ENCODE results near the gene KCTD11.
"Not testable (repeated sequence)": the region's sequence is repeated elsewhere in the genome, so short reads cannot be mapped to it uniquely, and the experiment has no call there.

KCTD11 gene

DNA sequence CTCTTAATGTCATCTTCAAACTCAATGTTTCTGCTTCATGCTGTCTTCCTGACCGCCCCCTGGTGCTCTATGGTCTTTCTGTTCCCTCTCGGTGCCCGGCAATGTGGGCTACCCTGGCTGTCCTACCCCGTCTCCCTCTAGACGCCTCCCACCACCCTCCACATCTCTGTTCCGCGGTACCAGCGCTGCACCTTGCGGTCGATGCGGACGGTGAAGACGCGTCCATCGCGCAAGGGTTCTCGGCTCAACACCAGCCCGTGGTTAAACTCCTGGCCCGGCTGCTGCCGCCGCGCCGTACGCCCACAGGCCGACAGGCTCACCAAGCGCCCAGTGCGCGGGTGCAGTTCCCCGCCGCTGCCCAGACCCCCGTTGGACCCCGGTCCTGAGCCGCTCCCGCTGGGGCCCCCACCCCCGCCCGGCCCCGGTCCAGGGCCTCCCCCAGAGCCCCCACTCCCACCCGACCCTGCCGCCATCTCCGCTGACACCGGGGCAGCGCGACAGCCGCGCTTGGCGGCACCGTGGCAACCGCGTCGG is 23.1 kb upstream of the KCTD11 start, which contains the start of gene NEURL4:
NEURL4 (minus strand) TSS at position 496 of the 534 bp plus-strand sequence; CDS start at position 473, 23 bp downstream.
- H3K4me1 Mint-ChIP-seq, result peaks cover 45 to 70% of the 10 kb centered on the region in 2 donors
- peak within 1 kb of the TSS; percentile 99 for H3K27ac Mint-ChIP-seq
- DNase-seq (no peak), ATAC-seq (replicated peaks) (peak; percentile 17 to 20)
- H3K36me3 Mint-ChIP-seq, result peaks cover 22 to 39% of the 10 kb centered on the region in 2 donors
- H3K27me3 Mint-ChIP-seq, result no peaks in the 10 kb centered on the region
- H3K4me3 Mint-ChIP-seq, result peak within 1 kb of the TSS; percentile 95 to 97
- no peaks in the 10 kb centered on the region for H3K9me3 Mint-ChIP-seq

DNA sequence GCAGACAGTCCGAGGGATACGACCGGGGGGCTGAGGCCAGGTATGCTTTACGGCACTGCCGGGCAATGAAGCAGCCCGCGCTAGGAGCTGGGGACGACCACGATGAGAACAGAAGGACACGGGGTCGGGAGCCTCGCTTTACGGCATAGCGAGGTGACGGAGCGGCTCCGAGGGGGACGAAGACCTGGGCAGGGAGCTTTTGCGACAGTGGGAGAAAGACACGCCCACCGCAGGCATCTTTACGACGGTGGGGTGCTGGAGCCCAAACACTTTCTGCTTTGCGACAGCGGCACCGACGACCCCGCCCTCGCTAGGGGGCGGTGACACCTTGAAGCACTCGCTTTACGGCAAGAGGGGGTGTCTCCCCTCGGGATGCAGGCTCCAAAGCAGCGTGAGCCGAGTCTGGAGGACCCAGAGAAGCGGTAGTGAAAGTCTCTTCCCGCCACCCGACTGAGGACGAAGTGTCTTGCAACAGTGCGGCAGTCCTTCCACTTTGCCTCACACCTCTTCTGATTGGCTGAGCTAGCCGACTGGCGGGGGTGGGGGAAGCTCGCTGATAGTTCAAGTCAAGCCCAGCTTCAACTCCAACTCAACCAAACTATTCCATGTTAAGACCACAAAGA is 22.5 kb upstream of the KCTD11 start:
- Mint-ChIP-seq H3K27me3 (no peaks in the 10 kb centered on the region), H3K27ac (peak overlapping the region; percentile 99), H3K36me3 (peaks cover 17 to 34% of the 10 kb centered on the region in 2 donors), H3K4me1 (peaks cover 41 to 66% of the 10 kb centered on the region in 2 donors), H3K4me3 (peak overlapping the region; percentile 91 to 95), H3K9me3 (no peaks in the 10 kb centered on the region)
- DNase-seq (peak; percentile 99), ATAC-seq (replicated peaks) (peak; percentile 78 to 83)

DNA sequence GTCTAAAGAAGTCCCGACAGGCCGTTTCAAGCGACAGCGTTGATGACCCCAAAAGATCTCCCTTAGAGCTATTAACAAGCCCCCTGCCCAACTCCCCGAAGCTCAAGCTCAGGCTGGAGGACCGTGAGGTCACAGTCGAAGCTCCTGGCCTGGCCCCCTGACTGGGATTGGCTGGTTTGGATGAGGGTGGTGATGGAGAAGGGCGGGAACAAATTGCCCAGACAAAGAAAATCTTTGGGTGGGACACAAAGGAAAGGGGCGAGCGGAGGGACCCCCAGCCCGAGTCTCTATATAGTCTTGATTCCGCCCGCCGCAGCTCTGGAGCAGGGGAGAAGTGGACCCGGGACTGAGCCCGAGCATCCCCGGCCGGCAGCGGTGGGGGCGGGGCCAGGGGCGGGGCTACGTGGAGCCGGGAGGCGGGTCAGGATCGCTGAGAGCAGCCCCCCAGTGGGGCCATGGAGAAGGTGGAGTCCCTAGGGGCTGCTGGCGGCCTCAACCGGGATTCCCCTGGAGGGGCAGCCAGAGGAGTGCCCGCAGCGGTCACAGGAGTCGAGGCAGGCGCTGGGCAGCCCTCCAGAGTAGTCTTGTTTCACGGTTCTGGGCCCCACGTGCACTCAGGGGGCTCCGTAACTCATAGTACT is 21.8 kb upstream of the KCTD11 start:
- Mint-ChIP-seq H3K4me3 (peak overlapping the region; percentile 91 to 95), H3K4me1 (peaks cover 41 to 71% of the 10 kb centered on the region in 2 donors), H3K36me3 (peaks cover 15 to 29% of the 10 kb centered on the region in 2 donors), H3K9me3 (no peaks in the 10 kb centered on the region), H3K27ac (peak overlapping the region; percentile 99), H3K27me3 (no peaks in the 10 kb centered on the region)
- peak; percentile 68 to 72 for ATAC-seq (replicated peaks)
- peak; percentile 87 for DNase-seq

DNA sequence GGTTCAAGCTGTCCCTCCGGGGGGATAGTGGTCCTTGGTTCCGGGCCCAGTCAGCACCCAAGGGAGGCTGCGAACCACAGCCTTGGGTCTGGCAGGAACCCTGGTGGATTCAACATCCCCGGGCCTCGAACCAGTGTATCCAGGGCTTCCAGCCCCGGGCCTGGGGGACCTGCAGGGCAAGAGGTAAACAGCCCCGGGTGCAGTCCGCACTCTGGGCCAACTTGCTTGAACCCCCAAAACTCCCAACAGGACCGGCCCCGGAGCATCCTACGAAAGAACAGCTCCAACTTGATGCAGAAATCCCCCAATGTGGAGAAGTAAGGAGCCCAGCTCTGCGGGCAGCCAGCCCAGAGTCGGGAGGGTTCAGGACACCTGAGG is 21.3 kb upstream of the KCTD11 start:
- peaks cover 46 to 76% of the 10 kb centered on the region in 2 donors for H3K4me1 Mint-ChIP-seq
- no peaks in the 10 kb centered on the region for H3K27me3 Mint-ChIP-seq
- no peaks in the 10 kb centered on the region for H3K9me3 Mint-ChIP-seq
- H3K36me3 Mint-ChIP-seq, result peaks cover 13 to 25% of the 10 kb centered on the region in 2 donors
- peak overlapping the region; percentile 99 for H3K27ac Mint-ChIP-seq
- H3K4me3 Mint-ChIP-seq, result peak overlapping the region; percentile 91 to 95
- DNase-seq, result no peak
- ATAC-seq (replicated peaks), result no peak

DNA sequence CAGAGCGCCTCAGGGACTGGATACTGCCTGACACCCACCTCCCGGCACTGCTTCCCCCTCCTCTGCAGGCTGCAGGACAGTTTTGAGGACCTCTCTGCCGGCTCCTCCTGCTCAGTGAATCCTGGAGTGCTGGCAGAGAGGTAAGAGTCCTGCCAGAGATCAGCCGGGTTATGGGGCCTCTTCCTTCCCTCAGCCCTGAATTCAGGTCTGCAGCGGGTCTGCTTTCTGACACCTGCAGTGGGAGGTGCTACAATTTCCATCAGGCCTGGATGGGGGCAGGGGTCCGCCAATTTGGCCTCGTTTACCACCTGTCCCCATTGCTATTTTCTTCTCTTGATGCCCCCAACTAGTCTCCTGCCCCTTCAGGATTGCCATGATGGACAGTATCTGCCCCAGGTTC is 19.9 kb upstream of the KCTD11 start:
- peak overlapping the region; percentile 43 to 70 for H3K4me3 Mint-ChIP-seq
- DNase-seq (no peak), ATAC-seq (replicated peaks) (no peak)
- peaks cover 49 to 82% of the 10 kb centered on the region in 2 donors for H3K4me1 Mint-ChIP-seq
- H3K36me3 Mint-ChIP-seq, result peaks cover 11 to 18% of the 10 kb centered on the region in 2 donors
- no peaks in the 10 kb centered on the region for H3K27me3 Mint-ChIP-seq
- H3K9me3 Mint-ChIP-seq, result no peaks in the 10 kb centered on the region
- peak overlapping the region; percentile 87 for H3K27ac Mint-ChIP-seq

DNA sequence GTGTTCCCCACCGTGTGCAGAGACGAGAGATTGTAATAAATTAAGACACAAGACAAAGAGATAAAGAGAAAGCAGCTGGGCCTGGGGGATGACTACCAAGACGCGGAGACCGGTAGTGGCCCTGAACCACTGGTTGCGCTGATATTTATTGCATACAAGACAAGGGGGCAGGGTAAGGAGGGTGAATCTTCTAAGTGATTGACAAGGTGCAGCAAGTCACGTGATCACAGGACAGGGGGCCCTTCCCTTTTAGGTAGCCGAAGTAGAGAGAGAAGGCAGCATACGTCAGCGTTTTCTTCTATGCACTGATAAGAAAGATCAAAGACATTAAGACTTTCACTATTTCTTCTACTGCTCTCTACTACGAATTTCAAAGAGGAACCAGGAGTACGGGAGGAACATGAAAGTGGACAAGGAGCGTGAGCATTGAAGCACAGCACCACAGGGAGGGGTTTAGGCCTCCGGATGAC is 19.3 kb upstream of the KCTD11 start:
- not testable (repeated sequence) for H3K9me3 Mint-ChIP-seq; H3K27me3 Mint-ChIP-seq; ATAC-seq (replicated peaks)
- H3K4me1 Mint-ChIP-seq, result peaks cover 48 to 82% of the 10 kb centered on the region in 2 donors
- H3K36me3 Mint-ChIP-seq, result peaks cover 12 to 18% of the 10 kb centered on the region in 2 donors
- DNase-seq, result peak; percentile 52
- H3K4me3 Mint-ChIP-seq, result peak overlapping the region; percentile 43 to 70
- H3K27ac Mint-ChIP-seq, result peak overlapping the region; percentile 87

DNA sequence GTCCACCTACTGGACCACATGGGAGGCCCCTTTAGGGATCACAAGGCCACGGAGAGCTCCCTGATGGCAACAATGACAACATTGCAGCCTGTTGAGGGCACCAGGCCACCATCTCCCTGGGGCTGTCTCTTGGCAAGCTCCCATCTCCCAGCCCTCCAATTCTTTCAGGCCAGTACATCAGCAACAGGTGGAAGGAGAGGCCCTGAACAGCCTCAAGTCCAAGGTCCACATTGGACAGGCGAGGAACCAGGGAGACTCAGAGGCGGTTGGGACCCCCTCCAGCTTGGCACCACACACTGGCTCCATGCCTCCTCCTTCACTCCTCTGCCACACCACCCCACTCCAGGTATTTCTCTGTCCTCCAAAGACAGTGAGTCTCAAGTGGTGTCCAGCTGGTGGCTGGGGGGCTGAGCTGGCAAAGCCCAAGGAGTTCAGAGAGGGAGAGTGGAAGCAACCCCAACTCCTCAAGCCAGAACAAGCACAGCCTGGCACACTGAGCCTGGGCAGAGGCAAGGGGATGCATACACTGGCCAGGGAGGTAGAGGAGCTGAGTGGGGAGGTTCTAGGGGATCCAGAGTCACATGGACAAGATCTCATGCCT is 16.9 kb upstream of the KCTD11 start:
- peaks cover 40 to 76% of the 10 kb centered on the region in 2 donors for H3K4me1 Mint-ChIP-seq
- peak overlapping the region; percentile 92 to 94 for H3K4me3 Mint-ChIP-seq
- peak overlapping the region; percentile 91 for H3K27ac Mint-ChIP-seq
- DNase-seq (no peak), ATAC-seq (replicated peaks) (no peak)
- H3K36me3 Mint-ChIP-seq, result peaks cover 12 to 19% of the 10 kb centered on the region in 2 donors
- H3K9me3 Mint-ChIP-seq, result no peaks in the 10 kb centered on the region
- H3K27me3 Mint-ChIP-seq, result no peaks in the 10 kb centered on the region

DNA sequence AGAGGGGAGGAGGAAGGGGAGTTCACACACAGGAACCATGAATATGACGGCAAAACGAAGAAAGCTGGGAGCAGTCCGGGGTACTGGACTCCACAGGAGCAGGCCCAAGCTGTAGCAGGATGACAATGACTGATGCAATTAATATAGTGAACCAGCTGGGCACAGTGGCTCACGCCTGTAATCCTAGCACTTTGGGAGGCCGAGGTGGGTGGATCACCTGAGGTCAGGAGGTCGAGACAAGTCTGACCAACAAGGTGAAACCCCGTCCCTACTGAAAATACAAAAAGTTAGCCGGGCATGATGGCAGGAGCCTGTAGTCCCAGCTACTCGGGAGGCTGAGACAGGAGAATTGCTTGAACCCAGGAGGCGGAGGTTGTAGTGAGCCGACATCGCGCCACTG is 16.2 kb upstream of the KCTD11 start:
- peak overlapping the region; percentile 92 to 94 for H3K4me3 Mint-ChIP-seq
- H3K4me1 Mint-ChIP-seq, result peaks cover 37 to 69% of the 10 kb centered on the region in 2 donors
- not testable (repeated sequence) for H3K27me3 Mint-ChIP-seq, H3K9me3 Mint-ChIP-seq, DNase-seq
- ATAC-seq (replicated peaks), result peak in 1 of 2 donors; percentile 2
- peaks cover 12 to 23% of the 10 kb centered on the region in 2 donors for H3K36me3 Mint-ChIP-seq
- H3K27ac Mint-ChIP-seq, result peak overlapping the region; percentile 91

DNA sequence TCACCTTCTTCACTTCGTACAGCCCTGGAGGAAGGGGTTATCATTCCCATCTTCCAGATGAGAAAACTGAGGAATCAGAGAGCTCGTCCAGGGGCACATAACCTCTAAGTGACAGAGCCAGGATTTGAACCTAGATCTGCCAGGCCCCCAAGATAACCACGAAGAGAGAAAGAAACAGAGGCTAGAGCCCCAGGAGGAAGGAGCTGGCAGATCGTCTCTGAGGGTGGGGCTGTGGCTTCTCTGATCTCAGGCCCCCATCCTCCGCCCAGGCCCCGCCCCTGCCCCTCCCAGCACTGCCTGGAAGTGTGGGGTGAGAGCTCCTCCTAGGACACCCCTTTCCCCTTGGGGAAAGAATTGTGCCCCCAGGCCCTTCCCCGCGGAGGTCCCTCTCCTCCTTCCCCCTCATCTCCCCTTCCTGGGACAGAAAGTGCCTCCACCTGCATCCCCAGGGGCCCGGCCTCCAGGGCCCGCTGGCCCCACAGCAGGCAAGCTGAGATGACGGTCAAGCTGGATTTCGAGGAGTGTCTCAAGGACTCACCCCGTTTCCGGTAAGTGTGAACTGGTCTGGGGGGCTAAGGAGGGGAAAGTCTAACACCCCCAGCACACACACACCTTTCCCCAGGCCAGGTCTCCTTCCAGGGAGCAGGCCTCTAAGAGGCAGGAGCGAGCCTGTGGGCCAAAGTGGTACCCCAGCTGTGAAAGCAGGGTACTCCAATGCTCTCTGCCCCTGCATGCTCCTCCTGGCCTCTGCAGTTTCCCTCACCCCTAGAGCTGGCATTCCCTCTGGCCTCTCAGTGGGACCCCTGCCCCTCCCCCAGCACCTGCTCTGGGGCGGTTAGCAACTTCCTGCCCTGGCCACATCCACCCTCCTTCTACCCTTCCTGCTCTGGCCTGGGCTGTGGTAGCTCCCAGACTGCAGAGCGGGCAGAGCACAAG is 15.5 kb upstream of the KCTD11 start, which contains the start of gene ACAP1:
ACAP1 (plus strand) TSS at position 290 of the 936 bp plus-strand sequence; CDS start at position 496, 206 bp downstream.
- no peaks in the 10 kb centered on the region for H3K27me3 Mint-ChIP-seq
- H3K9me3 Mint-ChIP-seq, result no peaks in the 10 kb centered on the region
- peaks cover 37 to 65% of the 10 kb centered on the region in 2 donors for H3K4me1 Mint-ChIP-seq
- peaks cover 14 to 26% of the 10 kb centered on the region in 2 donors for H3K36me3 Mint-ChIP-seq
- DNase-seq (peak; percentile 57), ATAC-seq (replicated peaks) (peak; percentile 94 to 96)
- H3K4me3 Mint-ChIP-seq, result peak within 1 kb of the TSS; percentile 92 to 94
- H3K27ac Mint-ChIP-seq, result peak within 1 kb of the TSS; percentile 91

DNA sequence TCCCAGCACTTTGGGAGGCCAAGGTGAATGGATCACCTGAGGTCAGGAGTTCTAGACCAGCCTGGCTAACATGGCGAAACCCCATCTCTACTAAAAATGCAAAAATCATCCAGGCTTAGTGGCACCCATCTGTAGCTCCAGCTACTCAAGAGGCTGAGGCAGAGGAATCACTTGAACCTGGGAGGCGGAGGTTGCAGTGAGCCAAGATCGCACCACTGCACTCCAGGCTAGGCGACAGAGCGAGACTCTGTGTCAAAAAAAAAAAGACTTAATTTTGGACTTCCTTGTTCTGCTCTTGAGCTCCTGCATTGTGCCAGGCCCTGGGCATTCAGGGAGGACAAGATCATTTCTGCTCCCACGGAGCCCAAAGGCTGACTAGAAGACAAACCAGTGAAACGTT is 14.4 kb upstream of the KCTD11 start:
- peaks cover 33 to 60% of the 10 kb centered on the region in 2 donors for H3K4me1 Mint-ChIP-seq
- peak overlapping the region; percentile 92 to 94 for H3K4me3 Mint-ChIP-seq
- peak overlapping the region; percentile 91 for H3K27ac Mint-ChIP-seq
- H3K27me3 Mint-ChIP-seq; DNase-seq; ATAC-seq (replicated peaks); H3K9me3 Mint-ChIP-seq: not testable (repeated sequence)
- peaks cover 15 to 28% of the 10 kb centered on the region in 2 donors for H3K36me3 Mint-ChIP-seq

DNA sequence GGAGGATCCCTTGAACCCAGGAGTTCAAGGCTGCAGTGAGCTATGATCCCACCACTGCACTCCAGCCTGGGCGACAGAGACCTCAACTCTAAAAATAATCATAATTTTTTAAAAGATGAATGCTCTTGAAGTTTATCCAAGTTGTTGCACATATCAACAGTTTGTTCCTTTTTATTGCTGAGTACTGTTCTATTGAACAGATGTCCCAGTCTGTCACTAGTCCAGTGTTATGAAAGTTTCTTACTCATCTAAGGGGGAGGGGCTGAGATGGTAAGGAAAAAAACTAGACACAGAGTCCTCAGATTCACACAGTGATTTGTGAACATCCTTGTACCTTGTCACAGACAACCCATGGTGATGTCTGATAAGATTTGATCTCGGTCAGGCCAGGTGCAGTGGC is 11.8 kb upstream of the KCTD11 start:
- H3K4me3 Mint-ChIP-seq, result no peak overlapping the region
- H3K9me3 Mint-ChIP-seq, result no peaks in the 10 kb centered on the region
- H3K36me3 Mint-ChIP-seq, result peaks cover 22 to 45% of the 10 kb centered on the region in 2 donors
- H3K4me1 Mint-ChIP-seq, result peaks cover 27 to 52% of the 10 kb centered on the region in 2 donors
- no peaks in the 10 kb centered on the region for H3K27me3 Mint-ChIP-seq
- ATAC-seq (replicated peaks), result no peak
- DNase-seq, result no peak
- H3K27ac Mint-ChIP-seq, result no peak overlapping the region

DNA sequence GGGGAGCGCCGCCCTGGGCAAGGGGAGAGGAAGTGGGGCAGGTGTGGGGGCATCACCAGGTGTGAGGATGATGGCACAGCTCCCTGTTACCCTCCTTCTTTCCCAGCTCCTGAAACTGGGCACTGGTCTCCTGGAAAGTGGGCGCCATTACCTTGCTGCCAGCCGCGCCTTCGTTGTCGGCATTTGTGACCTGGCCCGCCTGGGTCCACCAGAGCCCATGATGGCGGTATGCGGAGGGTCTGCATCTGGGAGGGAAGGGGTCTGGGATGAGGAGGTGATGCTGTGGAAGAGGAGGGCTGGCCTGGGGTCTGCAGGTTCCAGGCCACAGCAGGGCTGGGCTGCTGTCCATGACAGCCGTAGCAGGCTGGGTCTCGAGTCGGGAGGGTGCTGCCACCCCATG is 10.1 kb upstream of the KCTD11 start:
- Mint-ChIP-seq H3K9me3 (no peaks in the 10 kb centered on the region), H3K27ac (no peak overlapping the region), H3K4me1 (peaks cover 20 to 39% of the 10 kb centered on the region in 2 donors), H3K4me3 (peak overlapping the region in 1 of 2 donors; percentile 19), H3K36me3 (peaks cover 25 to 48% of the 10 kb centered on the region in 2 donors), H3K27me3 (no peaks in the 10 kb centered on the region)
- no peak for ATAC-seq (replicated peaks)
- DNase-seq, result no peak

DNA sequence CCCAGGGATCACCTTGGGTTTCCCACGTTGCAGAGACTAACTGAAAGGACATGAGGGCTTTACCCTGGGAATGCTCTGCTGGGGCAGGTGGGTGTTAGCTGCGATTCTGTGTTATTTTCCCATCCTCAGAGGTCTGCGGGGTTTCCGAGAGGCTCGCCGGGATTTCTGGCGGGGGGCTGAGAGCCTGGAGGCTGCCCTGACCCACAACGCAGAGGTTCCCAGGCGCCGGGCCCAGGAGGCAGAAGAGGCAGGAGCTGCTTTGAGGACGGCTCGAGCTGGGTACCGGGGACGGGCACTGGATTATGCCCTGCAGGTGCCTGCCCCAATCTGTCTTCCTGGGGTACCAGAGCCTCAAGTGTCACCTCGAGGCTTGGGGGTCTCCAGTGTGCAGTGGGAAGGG is 8.7 kb upstream of the KCTD11 start:
- peak overlapping the region; percentile 80 for H3K27ac Mint-ChIP-seq
- no peak overlapping the region for H3K4me3 Mint-ChIP-seq
- DNase-seq, result no peak
- peaks cover 17 to 39% of the 10 kb centered on the region in 2 donors for H3K4me1 Mint-ChIP-seq
- H3K36me3 Mint-ChIP-seq, result peaks cover 28 to 47% of the 10 kb centered on the region in 2 donors
- ATAC-seq (replicated peaks), result no peak
- H3K27me3 Mint-ChIP-seq, result no peaks in the 10 kb centered on the region
- H3K9me3 Mint-ChIP-seq, result no peaks in the 10 kb centered on the region
